Measurements from ENCODE around the gene SUN1. TPM values are rescaled to one million over a fixed set of nuclear protein-coding genes. Genes with fewer than 3 reads are reported as not detected.

The SUN1 gene
- total and polyA plus RNA-seq, 2 of the 8 experiments (the other 6 are each of a cell fraction or from before 2014, with no cell fraction given): 108 to 158 TPM

DNA sequence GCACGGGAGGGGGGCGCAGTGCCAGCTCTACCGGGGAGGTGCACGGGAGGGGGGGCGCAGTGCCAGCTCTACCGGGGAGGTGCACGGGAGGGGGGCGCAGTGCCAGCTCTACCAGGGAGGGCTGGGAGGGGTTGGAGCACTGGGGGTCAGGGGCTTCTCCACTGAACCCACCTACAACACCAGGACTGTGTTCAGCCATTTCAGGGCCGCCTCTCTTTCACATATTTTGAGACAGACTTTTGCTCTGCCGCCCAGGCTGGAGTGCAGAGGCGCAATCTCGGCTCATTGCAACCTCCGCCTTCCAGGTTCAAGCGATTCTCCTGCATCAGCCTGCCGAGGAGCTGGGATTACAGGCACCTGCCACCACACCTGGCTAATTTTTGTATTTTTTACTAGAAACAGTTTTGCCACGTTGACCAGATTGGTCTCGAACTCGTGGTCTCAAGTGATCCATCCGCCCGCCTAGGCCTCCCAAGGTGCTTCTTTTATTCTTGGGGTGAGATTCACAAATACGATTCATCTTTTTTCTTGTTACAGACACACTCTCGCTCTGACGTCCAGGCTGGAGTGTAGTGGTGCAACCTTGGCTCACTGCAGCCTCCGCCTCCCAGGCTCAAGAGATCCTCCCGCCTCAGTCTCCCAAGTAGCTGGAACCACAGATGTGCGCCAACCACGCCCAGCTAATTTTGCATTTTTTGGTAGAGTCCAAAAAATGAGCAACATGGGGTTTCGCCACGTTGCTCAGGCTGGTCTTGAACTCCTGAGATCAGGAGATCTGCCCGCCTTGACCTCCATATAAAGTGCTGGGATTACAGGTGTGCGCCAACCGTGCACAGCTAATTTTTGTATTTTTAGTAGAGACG lies 85.2 kb downstream of the SUN1 start:
- H3K4me3 ChIP-seq (ENCODE audit: extremely low read depth in 1 of 4, insufficient read depth in 2 of 4, low read depth in 3 of 4, low read length in 4 of 4): no peak overlapping the region
- H2BK20ac ChIP-seq (ENCODE audit: low read length): no peak overlapping the region
- H2BK120ac ChIP-seq (replicated peaks; ENCODE audit: low read depth, low read length): no peak overlapping the region
- no peaks in the 10 kb centered on the region; a peak in 1 of 7 replicates for H3K4me1 ChIP-seq (replicated peaks in 1 of 4; ENCODE audit: control insufficient read depth in 3 of 4, insufficient read depth in 4 of 4, low read length in 3 of 4)
- no peak overlapping the region for H2BK12ac ChIP-seq (ENCODE audit: low read depth, low read length)
- no peak overlapping the region for H3K14ac ChIP-seq (ENCODE audit: insufficient read length)
- no peak overlapping the region for H3K27ac ChIP-seq (ENCODE audit: low read depth, low read length)
- H3K79me2 ChIP-seq (ENCODE audit: control insufficient read depth in 1 of 2, insufficient read depth in 2 of 2, low read length in 2 of 2): no peaks in the 10 kb centered on the region
- WGBS, 2 experiments (ENCODE audit: extremely low coverage in 1 of 2, insufficient coverage in 1 of 2, insufficient read length in 1 of 2, insufficient replicate concordance in 2 of 2, low coverage in 1 of 2, low lambda C conversion rate in 2 of 2, missing lambda C conversion rate in 1 of 2): 91% methylated on average over 25 of the region's 33 CpGs; no CpG with 5 or more reads in 1 of the 2 experiments
- no peaks in the 10 kb centered on the region for H3K9me3 ChIP-seq (ENCODE audit: insufficient read depth in 2 of 2, low read depth in 1 of 2, low read length in 1 of 2)
- H3K4me2 ChIP-seq (ENCODE audit: insufficient read depth in 1 of 2, low read depth in 2 of 2, low read length in 2 of 2): no peak overlapping the region
- H3K4ac ChIP-seq (replicated peaks; ENCODE audit: insufficient read length, low read depth, low read length): no peak overlapping the region
- no peaks in the 10 kb centered on the region for H4K20me1 ChIP-seq (replicated peaks in 1 of 2; ENCODE audit: control insufficient read depth in 1 of 2, insufficient read depth in 2 of 2, low read length in 2 of 2)
- CTCF ChIA-PET (ENCODE audit: partially characterized antibody): interaction anchor here (1.7 kb wide), 1 partner anchor 40 kb away, joined by 5 read pairs; no protein-coding TSS in a partner anchor
- no peak overlapping the region for H4K91ac ChIP-seq (replicated peaks; ENCODE audit: insufficient read length, low read length)
- no peak overlapping the region for H4K8ac ChIP-seq (ENCODE audit: extremely low read depth, insufficient read depth, low read length)
- H2AFZ ChIP-seq (ENCODE audit: low read length): no peak overlapping the region
- H3K18ac ChIP-seq (ENCODE audit: extremely low read depth, low read length): no peak overlapping the region
- DNase-seq (ENCODE audit: low read depth in 1 of 2, low spot score in 2 of 2) (no peak), FAIRE-seq (no peak)
- no peaks in the 10 kb centered on the region for H3K79me1 ChIP-seq (ENCODE audit: low read depth, low read length)
- no peak overlapping the region for H2BK15ac ChIP-seq (ENCODE audit: low read length)
- no peak overlapping the region for H4K5ac ChIP-seq (ENCODE audit: insufficient read length, low read depth, low read length)
- no peak overlapping the region for H3K23ac ChIP-seq (ENCODE audit: insufficient read length)
- no peaks in the 10 kb centered on the region for H3K23me2 ChIP-seq (ENCODE audit: low read depth, low read length)
- no peak overlapping the region for H2BK5ac ChIP-seq (ENCODE audit: low read depth, low read length)
- no peak overlapping the region for H3K9ac ChIP-seq (replicated peaks in 1 of 4; ENCODE audit: extremely low read depth in 1 of 4, low read depth in 3 of 4, low read length in 3 of 4)
- H3K56ac ChIP-seq (replicated peaks; ENCODE audit: insufficient read length, low read depth, low read length): no peak overlapping the region
- no peak overlapping the region for H2AK5ac ChIP-seq (ENCODE audit: low read depth, low read length)
- H3K27me3 ChIP-seq (replicated peaks in 1 of 4; ENCODE audit: control insufficient read depth in 3 of 4, extremely low read depth in 1 of 4, insufficient read depth in 3 of 4, low read length in 3 of 4): no peaks in the 10 kb centered on the region
- POLR2A ChIA-PET (ENCODE audit: partially characterized antibody): no interaction called here
- no peaks in the 10 kb centered on the region for H3K36me3 ChIP-seq (ENCODE audit: control insufficient read depth in 2 of 4, insufficient read depth in 4 of 4, low read length in 3 of 4)
- no peak for TF ChIP-seq FOSL1 (IDR thresholded peaks at IDR 0.05; ENCODE audit: insufficient read depth, low read depth, low read length)
- TF ChIP-seq CREB1 (IDR thresholded peaks at IDR 0.05): no peak
- no peak for TF ChIP-seq TEAD4 (IDR thresholded peaks at IDR 0.05; ENCODE audit: low read depth, low read length)
- TF ChIP-seq KDM5A (IDR thresholded peaks at IDR 0.05; ENCODE audit: low read length): no peak
- TF ChIP-seq POLR2AphosphoS5 (IDR thresholded peaks at IDR 0.05; ENCODE audit: low read depth, low read length): no peak
- TF ChIP-seq JUN (IDR thresholded peaks at IDR 0.05; ENCODE audit: low read depth, low read length): no peak
- TF ChIP-seq RFX5 (IDR thresholded peaks at IDR 0.05; ENCODE audit: borderline replicate concordance, low read depth, low read length): no peak
- no peak for TF ChIP-seq ZNF274 (IDR thresholded peaks at IDR 0.05; ENCODE audit: borderline replicate concordance, extremely low read depth, low read length)
- no peak for TF ChIP-seq CTCF (IDR thresholded peaks at IDR 0.05; ENCODE audit: control extremely low read depth in 1 of 3, insufficient read depth in 1 of 3, low read depth in 1 of 3, low read length in 3 of 3)
- TF ChIP-seq CHD1 (IDR thresholded peaks at IDR 0.05; ENCODE audit: low read depth, low read length): no peak
- no peak for TF ChIP-seq KDM4A (IDR thresholded peaks at IDR 0.05; ENCODE audit: low read depth, low read length, severe bottlenecking)
